Globus pallidus (tissue), 1 donor: ENCODE data around the gene SMIM1.

ENCODE experiments used
- DNase-seq: peaks from one replicate; pipeline ENCODE4 v3.0.0-alpha.2; 2015; ENCODE audit warnings: low spot score

Gene SMIM1

DNA sequence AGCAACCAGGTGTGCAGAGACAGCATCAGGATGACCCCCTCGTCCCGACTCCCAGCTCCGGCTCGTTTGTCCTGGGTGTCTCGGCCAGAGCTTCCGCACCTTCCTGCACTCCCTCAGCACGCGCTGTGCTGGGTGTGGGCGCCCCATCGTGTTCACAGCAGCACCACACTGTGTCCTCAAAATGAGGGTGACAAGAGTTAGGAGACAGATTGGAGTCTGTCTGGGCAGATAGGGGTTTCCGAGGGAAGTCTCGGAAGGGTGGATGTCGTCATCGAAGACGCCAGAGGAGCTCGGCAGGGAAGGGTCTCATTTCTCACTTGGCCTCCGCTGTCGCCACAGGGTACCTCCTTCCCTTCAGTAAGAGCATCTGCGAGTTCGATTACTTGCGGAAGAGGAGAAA lies 16.2 kb upstream of the SMIM1 start:
- no peak for DNase-seq

DNA sequence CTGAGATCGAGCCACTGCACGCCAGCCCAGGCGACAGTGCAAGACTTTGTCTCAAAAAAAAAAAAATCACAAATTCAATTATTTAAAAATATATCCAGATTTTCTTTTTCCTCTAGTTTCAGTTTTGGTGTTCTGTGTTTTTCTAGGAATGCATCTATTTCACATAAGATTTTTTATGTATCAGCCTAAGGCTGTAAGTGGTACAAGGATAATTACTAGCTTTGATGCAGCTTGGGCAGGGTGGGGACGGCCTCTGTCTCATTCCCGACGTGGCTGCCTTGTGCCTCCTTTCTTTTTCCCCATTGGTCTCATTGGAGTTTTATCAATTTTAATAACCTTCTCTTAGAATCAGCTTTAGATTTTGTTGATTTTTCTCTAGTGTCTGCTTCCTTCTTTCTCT lies 13.4 kb upstream of the SMIM1 start:
- no peak for DNase-seq

DNA sequence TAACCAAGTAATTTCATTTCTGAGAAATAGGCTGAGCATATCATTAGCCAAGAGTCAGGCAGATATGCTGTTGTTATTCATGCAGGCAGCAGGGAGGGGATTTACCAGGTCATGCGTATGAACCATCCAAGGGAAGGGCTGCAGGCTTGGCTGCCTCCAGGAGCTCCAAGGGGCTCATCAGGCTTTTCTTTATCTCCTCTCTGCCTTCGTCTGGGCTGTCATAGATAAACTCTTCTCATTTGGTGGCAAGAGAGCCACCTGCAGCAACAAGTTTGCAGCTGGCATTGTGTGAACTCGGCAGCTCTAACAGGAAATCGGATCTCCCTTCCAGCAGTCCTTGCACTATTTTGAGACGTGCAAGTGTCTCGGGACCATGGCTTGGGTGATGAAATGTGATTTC lies 12.8 kb upstream of the SMIM1 start:
- no peak for DNase-seq

GRCh38 chr1:3761296-3762010 lies 11.1 kb upstream of the SMIM1 start:
- DNase-seq, result no peak

- no peak for DNase-seq
Observed at GRCh38 chr1:3762151-3762872, 10.2 kb upstream of the SMIM1 start.

- DNase-seq, result no peak
Observed at GRCh38 chr1:3762873-3763228, 9.7 kb upstream of the SMIM1 start.

DNA sequence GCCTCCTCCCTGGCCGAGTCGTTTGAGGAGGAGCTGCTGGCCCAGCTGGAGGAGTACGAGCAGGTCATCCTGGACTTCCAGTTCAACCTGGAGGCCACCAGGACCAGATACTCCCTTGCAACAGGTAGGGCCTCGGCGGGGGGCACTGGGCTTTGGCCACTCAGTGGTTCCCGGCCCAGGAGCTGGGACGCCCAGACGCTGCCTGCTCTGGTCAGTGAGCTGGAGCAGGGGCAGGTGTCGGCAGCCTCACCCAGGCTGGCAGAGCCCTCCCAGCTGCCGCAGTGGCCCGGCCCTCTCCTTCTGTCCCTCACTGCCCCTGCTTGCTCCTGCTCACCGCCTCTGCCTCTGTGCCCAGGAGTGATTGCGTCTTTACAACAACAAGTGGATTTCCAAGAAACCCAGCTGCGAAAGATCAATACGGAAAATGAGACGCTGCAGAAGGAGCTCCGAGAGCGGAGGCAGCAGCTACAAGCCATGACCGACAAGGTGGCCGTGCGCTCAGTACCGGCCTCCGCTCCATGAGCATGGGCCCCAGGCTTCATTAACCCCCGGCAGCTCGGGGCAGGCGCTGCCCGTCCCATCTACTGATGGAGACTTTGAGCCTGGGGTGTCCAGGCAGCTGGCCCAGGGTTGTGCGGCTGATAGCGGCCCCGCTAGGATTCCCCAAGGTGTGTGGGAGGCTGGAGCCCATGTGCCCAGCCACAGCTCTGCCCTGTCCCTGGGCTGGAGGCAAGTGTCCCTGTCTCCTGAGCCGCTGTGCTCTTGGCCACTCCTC lies 9.0 kb upstream of the SMIM1 start:
- DNase-seq, result no peak

- DNase-seq, result no peak
Observed at GRCh38 chr1:3767328-3767925, 5.1 kb upstream of the SMIM1 start.

DNA sequence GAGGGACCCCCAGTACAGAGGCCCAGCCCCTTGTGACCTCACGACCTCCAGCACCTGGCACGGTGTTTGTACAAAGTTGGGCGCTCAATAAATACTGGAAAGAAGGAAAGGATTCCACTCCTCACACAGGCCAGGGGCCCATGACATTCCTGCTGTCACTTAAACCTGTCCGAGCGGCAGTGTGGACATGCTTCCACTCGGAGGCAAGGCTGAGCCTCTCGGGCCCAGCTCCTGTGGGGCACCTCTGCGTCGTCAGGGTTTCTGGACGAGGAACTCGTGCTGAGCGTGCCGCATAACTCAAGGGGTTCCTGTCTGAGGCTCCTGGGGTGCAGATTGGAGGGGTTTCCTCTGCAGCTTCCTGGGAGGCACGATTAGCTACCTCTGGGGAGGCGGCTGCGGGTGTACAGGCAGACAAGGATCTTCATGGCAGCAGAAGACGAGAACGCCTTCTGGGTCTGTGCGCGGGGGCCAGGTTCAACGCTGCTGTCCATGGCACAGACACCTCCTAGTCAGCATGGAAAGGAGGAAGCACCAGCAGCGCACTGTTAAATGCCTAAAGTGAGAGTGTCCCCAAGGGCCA lies 3.6 kb upstream of the SMIM1 start:
- DNase-seq, result no peak

- no peak for DNase-seq
Observed at GRCh38 chr1:3770047-3770765, 2.3 kb upstream of the SMIM1 start.

DNA sequence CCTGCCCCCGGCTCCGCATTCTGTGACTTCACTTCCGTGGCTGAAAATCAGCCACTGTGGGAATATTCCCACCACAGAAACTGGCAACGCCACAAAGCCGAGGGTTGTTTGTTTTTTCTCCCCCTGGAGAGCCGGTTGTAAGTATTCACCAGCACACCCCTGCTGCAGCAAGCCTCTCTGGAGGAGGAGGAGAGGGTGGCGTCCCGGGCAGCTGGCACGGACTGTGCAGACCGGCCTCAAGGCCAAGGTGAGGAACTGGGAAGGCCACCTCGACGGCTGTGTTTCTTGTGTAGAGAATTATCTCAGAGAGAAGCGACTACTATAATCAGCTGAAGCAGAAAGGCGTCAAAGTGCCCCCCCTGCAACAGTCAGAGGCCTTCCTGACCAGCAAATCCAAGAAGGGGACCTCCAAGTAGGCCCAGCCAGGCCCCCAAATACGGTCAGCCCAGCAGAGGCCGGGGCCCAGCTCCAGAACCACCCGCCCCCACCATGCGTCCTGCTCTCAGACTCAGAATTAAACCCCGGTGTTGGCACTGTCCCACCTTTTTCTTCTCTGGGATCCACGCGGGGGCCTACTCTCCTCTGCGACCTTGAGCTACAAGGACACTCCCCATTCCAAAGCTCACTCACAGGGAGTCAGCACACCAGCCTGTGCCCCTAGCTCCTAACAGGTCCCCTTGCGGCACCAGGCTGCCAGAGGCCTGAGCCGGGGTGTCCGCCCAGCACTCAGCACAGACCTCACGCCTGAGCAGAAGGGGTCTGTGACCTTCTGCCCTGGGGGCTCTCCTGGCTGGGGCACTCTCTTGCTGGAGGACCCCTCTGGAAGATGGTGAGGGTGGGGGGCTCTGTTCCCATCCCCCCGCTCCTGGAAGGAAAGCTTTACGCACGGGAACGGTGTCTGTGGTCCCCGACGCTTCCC lies 1.2 kb upstream of the SMIM1 start:
- no peak for DNase-seq

GRCh38 chr1:3772027-3772714 lies 378 bp upstream of the SMIM1 start:
- peak; percentile 61 for DNase-seq

- no peak for DNase-seq
Observed at GRCh38 chr1:3773572-3774275, 1.2 kb downstream of the SMIM1 start.

DNA sequence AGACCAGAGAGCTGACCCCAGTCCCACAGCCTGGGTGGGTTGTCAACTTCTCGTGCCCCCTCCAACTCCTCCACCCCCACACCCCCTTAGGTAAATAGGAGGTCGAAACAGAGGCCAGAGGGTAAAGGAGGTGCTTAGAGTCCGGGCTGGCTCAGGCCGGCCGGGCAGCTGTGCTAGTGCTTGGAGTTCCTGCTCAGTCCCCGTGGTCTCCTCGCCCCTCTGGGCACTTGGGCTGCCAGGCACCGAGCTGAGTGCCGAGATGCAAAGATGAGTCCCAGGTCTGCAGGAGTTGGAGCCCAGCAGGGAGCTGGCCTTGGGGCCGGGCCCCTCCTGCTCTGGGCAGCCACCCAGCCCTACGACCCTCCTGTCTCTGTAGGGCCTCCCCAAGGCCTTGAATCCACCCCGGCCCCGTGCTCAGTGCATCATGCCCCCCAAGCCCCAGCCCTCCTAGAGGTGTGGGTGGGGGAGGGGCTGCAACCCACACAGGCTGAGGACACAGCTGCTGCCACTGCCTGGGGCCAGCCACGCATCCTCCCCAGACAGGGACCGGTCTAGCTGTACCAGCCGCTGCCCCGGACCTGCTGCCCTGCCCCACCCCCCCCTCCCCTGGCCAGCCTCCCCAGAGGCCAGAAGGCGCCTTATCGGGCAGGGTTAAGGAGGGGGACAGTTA lies 1.9 kb downstream of the SMIM1 start:
- peak; percentile 50 for DNase-seq

DNA sequence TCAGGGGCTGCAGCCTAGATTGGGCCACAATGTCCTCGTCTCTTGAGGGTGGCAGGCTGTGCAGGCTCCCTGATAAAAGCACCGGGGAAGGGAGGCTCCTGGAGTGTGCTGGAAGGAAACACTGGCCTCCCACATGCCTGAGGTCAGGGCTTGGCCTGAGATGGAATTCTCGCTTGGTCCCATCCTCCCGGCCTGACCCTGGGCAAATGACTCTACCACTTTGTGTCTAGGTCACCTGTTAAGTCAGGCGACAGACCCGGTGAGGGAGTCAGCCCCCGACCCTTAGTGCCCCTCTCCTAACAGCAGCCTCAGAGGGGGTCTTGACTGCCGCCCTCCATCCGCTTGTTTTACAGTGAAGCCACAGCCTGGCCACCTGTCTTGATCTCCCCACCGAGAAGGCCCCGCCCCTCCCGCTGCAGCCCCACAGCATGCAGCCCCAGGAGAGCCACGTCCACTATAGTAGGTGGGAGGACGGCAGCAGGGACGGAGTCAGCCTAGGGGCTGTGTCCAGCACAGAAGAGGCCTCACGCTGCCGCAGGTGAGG lies 2.5 kb downstream of the SMIM1 start:
- DNase-seq, result no peak

DNA sequence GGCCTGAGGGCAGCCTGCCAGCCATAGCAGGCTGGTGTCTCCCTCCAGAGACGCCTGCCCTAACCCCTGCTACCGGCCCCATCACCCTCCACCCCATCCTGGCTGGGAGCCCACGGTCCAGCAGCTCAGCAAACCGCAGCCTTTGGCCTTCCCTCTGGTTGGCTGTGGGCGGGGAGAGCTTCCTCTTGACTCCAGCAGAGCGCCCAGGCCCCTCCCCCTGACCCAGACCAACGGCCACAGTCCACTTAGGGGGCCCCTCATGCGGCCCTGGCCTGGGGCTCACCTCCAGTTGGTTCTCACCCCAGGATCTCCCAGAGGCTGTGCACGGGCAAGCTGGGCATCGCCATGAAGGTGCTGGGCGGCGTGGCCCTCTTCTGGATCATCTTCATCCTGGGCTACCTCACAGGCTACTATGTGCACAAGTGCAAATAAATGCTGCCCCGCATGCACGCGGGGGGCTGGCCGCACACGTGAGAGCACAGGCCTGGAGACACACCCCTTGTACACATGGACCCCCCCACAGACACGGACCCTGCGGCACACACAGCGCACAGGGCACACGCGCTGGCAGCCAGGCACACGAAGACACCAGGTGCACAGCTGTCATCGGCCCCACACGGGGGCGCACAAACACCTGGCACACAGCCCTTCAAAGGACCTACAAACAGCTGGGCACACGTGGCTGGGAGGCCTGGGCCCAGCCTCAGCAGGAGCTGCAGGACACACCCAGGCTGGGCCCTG lies 3.1 kb downstream of the SMIM1 start:
- DNase-seq, result peak; percentile 47

DNA sequence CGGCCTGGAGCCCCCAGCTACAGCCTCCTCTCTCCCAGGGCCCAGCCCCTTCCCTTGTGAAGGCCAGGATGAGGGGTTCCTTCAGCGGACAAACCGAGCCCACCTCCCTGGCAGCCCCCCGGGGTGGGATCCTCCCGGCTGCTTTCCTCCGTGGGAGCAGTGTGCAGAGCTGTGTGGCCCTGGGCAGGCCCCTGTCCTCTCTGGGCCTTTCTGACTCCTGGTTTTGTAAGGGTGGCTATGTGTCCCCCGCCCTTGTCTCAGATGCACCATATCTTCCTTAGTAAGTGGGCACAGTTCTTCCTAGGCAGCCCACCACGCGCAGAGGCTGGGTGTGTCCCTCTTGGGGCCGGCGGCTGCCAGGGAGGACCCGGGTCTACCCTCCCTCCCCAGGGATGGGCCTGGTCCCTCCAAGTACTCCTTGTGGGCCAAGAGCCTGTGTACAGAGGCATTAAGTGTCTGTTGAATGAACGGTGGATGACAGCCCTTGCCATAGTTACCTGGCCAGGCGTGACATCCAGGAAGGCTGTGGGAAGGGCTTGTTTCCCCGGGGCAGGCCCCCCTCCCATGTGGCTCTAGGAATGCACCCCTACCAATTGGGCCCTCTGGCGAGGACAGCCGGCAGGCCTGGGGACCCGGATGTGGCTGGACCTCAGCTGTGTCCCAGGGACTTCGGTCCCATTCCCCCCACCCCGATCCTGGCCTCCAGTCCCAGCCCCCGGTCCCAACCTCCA lies 3.8 kb downstream of the SMIM1 start:
- DNase-seq, result no peak
